ENCODE results near the gene GNB1. TPM values are rescaled to one million over a fixed set of nuclear protein-coding genes. Genes with fewer than 3 reads are reported as not detected.

Gene GNB1
- total and polyA plus RNA-seq, 9 of the 15 experiments (the other 6 are each of a cell fraction or from before 2014, with no cell fraction given), result 34.3 to 388 (median 114) TPM

DNA sequence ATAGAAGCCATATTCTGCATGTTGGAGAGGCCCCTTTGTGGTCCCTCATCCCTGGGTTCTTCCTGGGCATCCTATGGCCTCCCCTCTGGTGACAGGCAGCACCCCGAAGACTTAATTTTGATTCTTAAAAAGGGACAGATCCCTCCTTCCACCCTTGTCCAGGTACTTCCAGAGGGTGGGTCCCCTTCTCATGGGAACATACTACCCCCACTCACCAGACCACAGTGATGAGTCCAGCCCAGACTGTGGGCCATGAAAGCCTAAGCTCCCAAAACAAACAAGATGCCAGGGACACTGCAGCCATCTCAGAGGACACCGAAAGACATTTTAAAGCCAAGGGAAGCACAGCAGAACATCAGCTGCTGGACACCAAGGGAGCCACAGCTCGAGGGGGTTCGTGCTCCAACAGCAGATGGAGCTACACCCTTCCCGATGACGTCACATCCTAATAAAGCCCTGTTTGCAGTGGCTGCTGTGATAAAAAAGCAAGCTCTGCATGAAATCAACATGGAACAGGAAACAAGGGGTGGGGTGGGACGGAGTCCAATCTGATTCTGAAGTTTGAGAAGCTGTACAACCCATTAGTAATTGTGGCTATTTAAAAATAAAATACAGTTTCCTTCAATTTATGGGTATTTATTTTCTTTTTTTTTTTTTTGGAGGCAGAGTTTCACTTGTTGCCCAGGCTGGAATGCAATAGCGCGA lies 32.4 kb downstream of the GNB1 start (continued):
- TF ChIP-seq ZNF318 (IDR thresholded peaks at IDR 0.05; ENCODE audit: borderline replicate concordance in 1 of 2, low read depth in 1 of 2) (no peak), GATAD2B (IDR thresholded peaks at IDR 0.05; ENCODE audit: borderline replicate concordance) (no peak), ZNF57 (CRISPR knock-in tag; IDR thresholded peaks at IDR 0.05) (no peak), HNRNPK (IDR thresholded peaks at IDR 0.05; ENCODE audit: low read depth, low read length, poor library complexity, severe bottlenecking) (no peak), NCOA2 (IDR thresholded peaks at IDR 0.05; ENCODE audit: partially characterized antibody in 2 of 2) (no peak), U2AF2 (optimal IDR thresholded peaks at IDR 0.05; ENCODE audit: low read depth, low read length) (no peak)
- TF ChIP-seq, protein P1, sequence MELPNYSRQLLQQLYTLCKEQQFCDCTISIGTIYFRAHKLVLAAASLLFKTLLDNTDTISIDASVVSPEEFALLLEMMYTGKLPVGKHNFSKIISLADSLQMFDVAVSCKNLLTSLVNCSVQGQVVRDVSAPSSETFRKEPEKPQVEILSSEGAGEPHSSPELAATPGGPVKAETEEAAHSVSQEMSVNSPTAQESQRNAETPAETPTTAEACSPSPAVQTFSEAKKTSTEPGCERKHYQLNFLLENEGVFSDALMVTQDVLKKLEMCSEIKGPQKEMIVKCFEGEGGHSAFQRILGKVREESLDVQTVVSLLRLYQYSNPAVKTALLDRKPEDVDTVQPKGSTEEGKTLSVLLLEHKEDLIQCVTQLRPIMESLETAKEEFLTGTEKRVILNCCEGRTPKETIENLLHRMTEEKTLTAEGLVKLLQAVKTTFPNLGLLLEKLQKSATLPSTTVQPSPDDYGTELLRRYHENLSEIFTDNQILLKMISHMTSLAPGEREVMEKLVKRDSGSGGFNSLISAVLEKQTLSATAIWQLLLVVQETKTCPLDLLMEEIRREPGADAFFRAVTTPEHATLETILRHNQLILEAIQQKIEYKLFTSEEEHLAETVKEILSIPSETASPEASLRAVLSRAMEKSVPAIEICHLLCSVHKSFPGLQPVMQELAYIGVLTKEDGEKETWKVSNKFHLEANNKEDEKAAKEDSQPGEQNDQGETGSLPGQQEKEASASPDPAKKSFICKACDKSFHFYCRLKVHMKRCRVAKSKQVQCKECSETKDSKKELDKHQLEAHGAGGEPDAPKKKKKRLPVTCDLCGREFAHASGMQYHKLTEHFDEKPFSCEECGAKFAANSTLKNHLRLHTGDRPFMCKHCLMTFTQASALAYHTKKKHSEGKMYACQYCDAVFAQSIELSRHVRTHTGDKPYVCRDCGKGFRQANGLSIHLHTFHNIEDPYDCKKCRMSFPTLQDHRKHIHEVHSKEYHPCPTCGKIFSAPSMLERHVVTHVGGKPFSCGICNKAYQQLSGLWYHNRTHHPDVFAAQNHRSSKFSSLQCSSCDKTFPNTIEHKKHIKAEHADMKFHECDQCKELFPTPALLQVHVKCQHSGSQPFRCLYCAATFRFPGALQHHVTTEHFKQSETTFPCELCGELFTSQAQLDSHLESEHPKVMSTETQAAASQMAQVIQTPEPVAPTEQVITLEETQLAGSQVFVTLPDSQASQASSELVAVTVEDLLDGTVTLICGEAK (IDR thresholded peaks at IDR 0.05), result peak; percentile 49; the same call in 1 of the 2 replicates
- TF ChIP-seq, protein P1 (CRISPR knock-in tag; IDR thresholded peaks at IDR 0.05), result no peak
